Cardiac fibroblast (primary cell): ENCODE results near the gene DNASE2.

ENCODE experiments used
- DNase-seq, 2 donors: peaks; one replicate each; pipeline versions ENCODE4 v3.0.0 to v3.0.0-alpha.2; 2010; ENCODE audit warnings: low read depth in 2 of 2
- H3K4me3 ChIP-seq, 2 donors: replicated peaks in 1 of 2; 1 replicate in 1 of 2; 2 replicates in 1 of 2; pipeline ENCODE4 v1.5.1; 2011; ENCODE audit warnings: low read depth in 2 of 2, low read length in 2 of 2, mild to moderate bottlenecking in 2 of 2, moderate library complexity in 1 of 2
- TF ChIP-seq, protein P1 (sequence below): IDR thresholded peaks from one replicate; pipeline ENCODE4 v1.5.1; 2011; ENCODE audit warnings: low read depth, mild to moderate bottlenecking, low read length, inconsistent platforms

Gene DNASE2

DNA sequence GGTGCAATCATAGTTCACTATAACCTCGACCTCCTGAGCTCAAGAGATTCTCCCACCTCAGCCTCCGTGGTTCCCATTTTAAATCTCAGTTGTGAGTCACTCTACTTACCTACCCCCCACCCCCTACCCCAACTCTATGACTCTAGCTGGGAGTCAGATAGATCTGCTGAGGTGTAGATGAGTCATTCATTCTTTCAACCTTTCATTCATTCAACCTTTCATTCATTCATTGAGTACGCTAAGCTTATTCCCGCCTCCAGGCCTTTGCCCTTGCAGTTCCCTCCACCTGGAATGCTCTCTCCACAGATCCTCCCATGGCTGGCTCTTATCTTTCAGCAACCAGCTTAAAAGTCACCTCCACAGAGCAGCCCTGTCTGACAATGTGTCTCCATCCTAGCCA is 44.0 kb downstream of the DNASE2 start:
- TF ChIP-seq, protein P1, sequence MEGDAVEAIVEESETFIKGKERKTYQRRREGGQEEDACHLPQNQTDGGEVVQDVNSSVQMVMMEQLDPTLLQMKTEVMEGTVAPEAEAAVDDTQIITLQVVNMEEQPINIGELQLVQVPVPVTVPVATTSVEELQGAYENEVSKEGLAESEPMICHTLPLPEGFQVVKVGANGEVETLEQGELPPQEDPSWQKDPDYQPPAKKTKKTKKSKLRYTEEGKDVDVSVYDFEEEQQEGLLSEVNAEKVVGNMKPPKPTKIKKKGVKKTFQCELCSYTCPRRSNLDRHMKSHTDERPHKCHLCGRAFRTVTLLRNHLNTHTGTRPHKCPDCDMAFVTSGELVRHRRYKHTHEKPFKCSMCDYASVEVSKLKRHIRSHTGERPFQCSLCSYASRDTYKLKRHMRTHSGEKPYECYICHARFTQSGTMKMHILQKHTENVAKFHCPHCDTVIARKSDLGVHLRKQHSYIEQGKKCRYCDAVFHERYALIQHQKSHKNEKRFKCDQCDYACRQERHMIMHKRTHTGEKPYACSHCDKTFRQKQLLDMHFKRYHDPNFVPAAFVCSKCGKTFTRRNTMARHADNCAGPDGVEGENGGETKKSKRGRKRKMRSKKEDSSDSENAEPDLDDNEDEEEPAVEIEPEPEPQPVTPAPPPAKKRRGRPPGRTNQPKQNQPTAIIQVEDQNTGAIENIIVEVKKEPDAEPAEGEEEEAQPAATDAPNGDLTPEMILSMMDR = no peak
- no peak for DNase-seq
- no peak overlapping the region for H3K4me3 ChIP-seq

DNA sequence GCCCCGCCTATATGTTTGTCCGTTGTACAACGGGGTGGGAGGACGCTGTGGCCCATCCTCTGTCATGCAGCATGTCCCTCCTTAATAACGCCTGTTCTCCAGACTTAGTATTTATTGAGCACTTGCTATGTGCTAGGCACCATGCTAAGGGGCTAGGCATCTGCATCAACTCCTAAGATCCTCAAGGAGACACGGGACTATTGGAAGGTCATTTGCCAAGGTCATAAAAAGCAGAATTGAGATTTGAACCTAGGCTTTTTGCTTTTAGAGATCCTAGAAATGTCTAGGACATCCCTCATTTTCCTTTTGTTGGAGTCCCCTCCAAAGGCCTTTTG is 44.8 kb downstream of the DNASE2 start:
- TF ChIP-seq, protein P1 = no peak
- no peak overlapping the region for H3K4me3 ChIP-seq
- DNase-seq = no peak

DNA sequence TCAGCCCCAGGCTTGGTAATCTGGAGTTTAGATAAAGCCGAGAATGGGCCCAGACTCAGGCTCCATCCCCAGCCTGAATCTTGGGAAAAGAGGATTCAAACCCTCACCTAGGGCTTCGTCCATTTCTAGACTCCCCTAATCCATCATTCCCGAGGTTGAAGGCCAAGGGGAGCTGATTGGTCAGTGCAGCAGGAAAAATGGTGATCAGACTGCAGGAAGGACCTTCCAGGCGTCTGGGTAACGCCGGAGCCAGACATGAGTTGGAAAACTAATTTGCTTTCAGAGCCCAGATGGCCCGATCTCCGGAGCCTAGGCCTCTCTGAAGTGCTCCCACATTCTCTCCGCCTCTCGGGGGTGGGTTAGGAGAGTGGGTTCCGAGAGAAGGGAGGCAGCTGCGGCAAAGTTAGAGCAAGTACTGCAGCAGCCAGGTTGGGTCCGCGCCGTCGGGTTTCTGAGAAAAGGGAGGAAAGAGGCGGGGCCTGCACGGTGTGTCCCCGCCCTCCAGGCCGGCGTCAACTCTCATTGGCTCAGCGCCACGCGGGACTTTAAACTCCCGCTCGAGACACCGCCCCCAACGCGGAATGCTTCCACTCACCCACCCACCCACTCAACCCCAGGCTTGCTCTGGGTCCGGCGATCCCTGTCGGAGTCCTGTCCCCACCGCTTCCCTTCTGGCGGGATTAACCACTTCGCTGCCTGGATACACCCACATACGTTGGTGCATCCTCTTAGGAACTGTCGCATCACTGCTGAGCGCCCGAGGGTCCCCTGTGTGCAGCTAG is 46.1 kb downstream of the DNASE2 start:
- no peak overlapping the region for H3K4me3 ChIP-seq
- TF ChIP-seq, protein P1 = no peak
- DNase-seq = peak; percentile 15 to 24

DNA sequence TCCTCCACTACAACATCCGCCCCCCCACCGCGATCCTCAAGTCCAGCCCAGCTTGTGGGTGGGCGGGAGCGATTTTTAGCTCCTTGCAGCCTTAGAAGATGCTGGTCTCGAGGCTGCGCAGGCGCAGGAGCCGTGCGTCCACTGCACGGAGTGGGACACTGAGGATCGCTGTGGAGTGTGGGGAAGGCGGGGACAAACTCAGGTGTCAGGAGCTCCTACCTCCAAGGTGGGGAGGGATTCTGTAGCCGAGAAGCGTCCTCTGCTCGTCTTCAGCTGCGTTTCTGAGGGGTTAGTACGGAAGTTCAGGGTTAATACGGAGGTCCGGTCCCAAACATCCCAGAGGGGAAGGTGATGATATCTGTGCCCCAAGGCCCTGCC is 46.7 kb downstream of the DNASE2 start, which contains the start of gene RTBDN:
Gene RTBDN, minus strand, starts transcription at position 14 of the 378 bp plus-strand sequence. CDS start 4,600 bp downstream, outside the sequence.
- DNase-seq = no peak
- TF ChIP-seq, protein P1 = no peak
- H3K4me3 ChIP-seq = peak within 1 kb of the TSS; percentile 35 to 38

DNA sequence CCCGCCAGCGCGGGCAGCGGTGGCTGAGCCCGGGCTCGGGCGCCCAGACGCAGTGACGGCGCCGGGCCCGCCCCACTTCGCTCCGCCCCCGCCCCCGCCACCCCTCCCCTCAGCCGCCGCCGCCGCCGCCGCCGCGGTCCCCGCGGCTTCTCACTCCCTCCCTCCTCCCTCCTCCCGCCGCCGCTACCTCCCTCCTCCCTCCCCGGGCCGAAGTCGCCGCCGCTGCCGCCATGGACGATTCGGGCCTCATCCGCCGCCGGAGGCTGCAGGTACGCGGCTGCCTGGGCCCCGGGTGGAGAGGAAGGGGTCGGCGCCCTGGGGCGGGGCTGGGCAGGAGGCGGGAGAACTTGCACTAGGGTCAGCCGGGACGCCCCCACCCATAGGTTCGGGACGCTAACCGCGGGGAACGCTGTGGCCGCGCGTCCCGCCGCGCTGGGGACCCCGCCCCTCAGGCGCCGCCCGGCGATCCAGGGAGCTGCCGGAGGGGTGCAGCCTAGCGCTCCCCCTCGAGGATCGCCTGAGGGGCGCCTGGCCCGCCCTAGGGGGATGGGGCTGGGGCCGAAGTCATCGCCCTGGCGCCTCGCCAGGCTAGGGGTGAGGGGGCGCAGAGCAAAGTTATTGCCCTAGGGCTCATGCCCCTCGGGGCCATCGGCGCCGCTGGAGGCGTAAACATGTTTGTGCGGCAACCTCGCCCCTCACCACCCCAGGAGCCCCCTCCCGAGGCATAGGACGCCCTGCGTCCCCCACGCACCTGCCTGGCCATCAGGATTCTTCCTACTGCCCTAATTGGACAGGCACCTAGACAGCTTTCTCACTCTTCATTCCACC is 47.3 kb downstream of the DNASE2 start:
- H3K4me3 ChIP-seq = peak overlapping the region; percentile 35 to 38
- TF ChIP-seq, protein P1 = no peak
- DNase-seq = peak in 1 of 2 donors; percentile 8

DNA sequence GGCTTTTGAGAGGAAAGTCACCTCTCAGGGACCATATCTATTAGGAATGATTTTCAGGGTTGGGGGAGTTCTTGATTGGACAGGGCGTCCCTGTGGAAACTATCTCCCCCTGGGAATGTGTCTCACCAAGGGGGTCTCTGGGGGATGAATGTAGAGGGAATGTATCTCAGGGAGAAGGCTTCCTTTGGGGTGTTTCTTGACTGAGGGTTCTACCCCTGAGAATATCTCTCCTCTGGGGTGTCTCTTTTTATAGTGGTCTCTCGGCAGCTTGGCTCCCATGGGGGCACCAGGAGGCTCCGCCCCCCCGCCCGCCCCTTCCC is 47.9 kb downstream of the DNASE2 start:
- no peak overlapping the region for H3K4me3 ChIP-seq
- TF ChIP-seq, protein P1 = no peak
- no peak for DNase-seq
